Duodenal mucosa (tissue), 2 donors: ENCODE measurements around the gene C17orf75.

ENCODE experiments used
- H3K27ac ChIP-seq: one replicate; pipeline ENCODE4 v1.7.0; 2013; ENCODE audit warnings: low read depth, low read length
- H3K27me3 ChIP-seq, 2 donors: one replicate each; pipeline ENCODE4 v1.7.0; 2013; ENCODE audit warnings: low read length in 2 of 2, control low read depth in 1 of 2; ENCODE audit not compliant: insufficient read depth in 2 of 2, control insufficient read depth in 1 of 2
- H3K36me3 ChIP-seq, 2 donors: one replicate each; pipeline ENCODE4 v1.7.0; 2013; ENCODE audit warnings: low read length in 2 of 2, control low read depth in 1 of 2; ENCODE audit not compliant: insufficient read depth in 2 of 2, control insufficient read depth in 1 of 2
- H3K4me1 ChIP-seq, 2 donors: one replicate each; pipeline ENCODE4 v1.7.0; 2013; ENCODE audit warnings: low read length in 2 of 2, control low read depth in 1 of 2; ENCODE audit not compliant: insufficient read depth in 2 of 2, control insufficient read depth in 1 of 2
- H3K4me3 ChIP-seq, 2 donors: one replicate each; pipeline ENCODE4 v1.7.0; 2013; ENCODE audit warnings: low read length in 2 of 2, low read depth in 1 of 2
- H3K9ac ChIP-seq, 2 donors: one replicate each; pipeline ENCODE4 v1.7.0; 2013; ENCODE audit warnings: low read length in 2 of 2, low read depth in 1 of 2
- H3K9me3 ChIP-seq, 2 donors: one replicate each; pipeline ENCODE4 v1.7.0; 2013; ENCODE audit warnings: low read length in 2 of 2, control low read depth in 1 of 2; ENCODE audit not compliant: control insufficient read depth in 1 of 2

The C17orf75 gene

GRCh38 chr17:32279891-32280716 lies 61.9 kb downstream of the C17orf75 start:
- H3K27ac ChIP-seq, result no peak overlapping the region
- no peaks in the 10 kb centered on the region for H3K4me1 ChIP-seq
- no peaks in the 10 kb centered on the region for H3K36me3 ChIP-seq
- no peak overlapping the region for H3K4me3 ChIP-seq
- H3K9me3 ChIP-seq, result no peaks in the 10 kb centered on the region
- H3K27me3 ChIP-seq, result no peaks in the 10 kb centered on the region
- no peak overlapping the region for H3K9ac ChIP-seq

GRCh38 chr17:32278815-32279214 lies 63.2 kb downstream of the C17orf75 start:
- H3K27ac ChIP-seq, result no peak overlapping the region
- H3K4me3 ChIP-seq, result no peak overlapping the region

More at GRCh38 chr17:32278815-32279214, 63.2 kb downstream of the C17orf75 start:
- Histone ChIP-seq H3K9me3 (no peaks in the 10 kb centered on the region), H3K36me3 (no peaks in the 10 kb centered on the region), H3K9ac (no peak overlapping the region), H3K4me1 (no peaks in the 10 kb centered on the region), H3K27me3 (peaks cover 5 to 7% of the 10 kb centered on the region in 2 donors)
